BLaER1 treated with 17β-estradiol and CSF1 and Interleukin-3, amounts not matched to agents 10 nM and 100 nM (cell line): ENCODE data around the gene PYCR2.

Experiments used
- H3K27ac ChIP-seq, 11 experiments: shearing (Covaris generic); formaldehyde crosslinking; 2 replicates each; pipeline ENCODE4 v1.8.1; 2022
- H3K27me3 ChIP-seq, 11 experiments: shearing (Covaris generic); formaldehyde crosslinking; 2 replicates each; pipeline ENCODE4 v1.8.1; 2022
- H3K36me3 ChIP-seq, 11 experiments: shearing (Covaris generic); formaldehyde crosslinking; 2 replicates each; pipeline ENCODE4 v1.8.1; 2022
- H3K4me1 ChIP-seq, 10 experiments: shearing (Covaris generic); formaldehyde crosslinking; 2 replicates each; pipeline ENCODE4 v1.8.1; 2022
- H3K4me2 ChIP-seq, 11 experiments: shearing (Covaris generic); formaldehyde crosslinking; 2 replicates each; pipeline ENCODE4 v1.8.1; 2022
- H3K4me3 ChIP-seq, 10 experiments: shearing (Covaris generic); formaldehyde crosslinking; 2 replicates each; pipeline ENCODE4 v1.8.1; 2022
- H3K9ac ChIP-seq, 11 experiments: shearing (Covaris generic); formaldehyde crosslinking; 2 replicates each; pipeline ENCODE4 v1.8.1; 2022
- H3K9me3 ChIP-seq, 11 experiments: shearing (Covaris generic); formaldehyde crosslinking; replicated peaks in 1 of 11; 2 replicates each; pipeline ENCODE4 v1.8.1; 2022
- H4K20me1 ChIP-seq, 11 experiments: shearing (Covaris generic); formaldehyde crosslinking; 2 replicates each; pipeline ENCODE4 v1.8.1; 2022
- Cebpa-rat ChIP-seq, 11 experiments: shearing (Covaris generic); IDR thresholded peaks; 2 replicates each; pipeline ENCODE4 v1.8.1; 2022

The PYCR2 gene

DNA sequence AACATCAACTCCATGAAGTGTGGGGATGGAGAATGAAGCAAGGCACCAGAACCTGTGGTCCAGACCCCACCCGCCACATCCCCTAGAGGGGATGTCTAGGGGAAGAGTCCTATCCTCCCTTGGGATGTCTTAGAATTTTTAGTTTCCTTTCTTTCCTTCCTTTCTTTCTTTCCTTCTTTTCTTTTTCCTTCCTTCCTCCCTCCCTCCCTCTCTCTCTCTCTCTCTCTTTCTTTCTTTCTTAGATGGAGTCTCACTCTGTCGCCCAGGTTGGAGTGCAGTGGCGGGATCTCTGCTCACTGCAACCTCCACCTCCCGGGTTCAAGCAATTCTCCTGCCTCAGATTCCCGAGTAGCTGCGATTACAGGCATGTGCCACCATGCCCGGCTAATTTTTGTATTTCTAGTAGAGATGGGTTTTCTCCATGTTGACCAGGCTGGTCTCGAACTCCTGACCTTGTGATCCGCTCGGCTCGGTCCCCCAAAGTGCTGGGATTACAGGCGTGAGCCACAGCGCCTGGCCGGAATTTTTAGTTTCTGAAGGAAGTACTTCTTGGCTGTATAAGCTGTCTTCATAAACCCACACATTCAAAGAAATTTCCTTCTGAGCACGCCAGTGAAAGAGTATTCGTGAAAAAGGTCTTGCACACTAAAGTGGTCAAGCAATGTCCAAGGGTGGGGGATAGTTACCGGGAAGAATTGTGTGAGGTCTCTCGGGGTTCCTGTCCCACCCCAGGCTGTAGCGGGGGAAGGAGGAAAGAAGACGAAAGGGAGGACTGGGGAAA is 37.8 kb upstream of the PYCR2 start:
- Histone ChIP-seq H3K36me3 (no peaks in the 10 kb centered on the region), H3K27me3 (no peaks in the 10 kb centered on the region)

DNA sequence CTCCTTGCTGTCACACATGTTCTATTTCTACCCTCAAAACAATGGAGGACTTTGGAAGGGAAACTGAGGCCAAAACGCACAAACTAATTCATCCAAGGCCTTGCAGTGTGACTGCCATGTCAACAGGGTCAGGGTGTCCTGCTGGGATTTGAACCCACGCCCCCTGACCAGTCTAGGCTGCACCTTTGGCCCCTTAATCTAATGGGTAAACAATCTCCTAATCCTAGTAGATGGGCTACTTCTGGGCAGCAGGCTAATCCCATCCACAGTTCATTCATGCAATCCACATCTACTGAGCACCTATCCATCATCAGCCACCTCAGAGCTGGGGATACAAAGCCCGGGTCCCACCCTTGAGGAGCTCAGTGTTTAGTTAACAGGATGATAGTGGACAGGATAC is 34.0 kb upstream of the PYCR2 start:
- TF ChIP-seq Cebpa-rat (IDR thresholded peaks at IDR 0.05) = no peak
- no peak overlapping the region for H3K9ac ChIP-seq
- no peak overlapping the region for H3K27ac ChIP-seq
- H3K27me3 ChIP-seq = no peaks in the 10 kb centered on the region
- no peaks in the 10 kb centered on the region for H4K20me1 ChIP-seq
- no peaks in the 10 kb centered on the region; a peak in 1 of 22 replicates for H3K9me3 ChIP-seq
- H3K36me3 ChIP-seq = no peaks in the 10 kb centered on the region
- H3K4me2 ChIP-seq = peak overlapping the region in 9 of 11 experiments; percentile 62 to 91 (median 79); a peak in 15 of 22 replicates
- peaks cover 0 to 41% (median 34%) of the 10 kb centered on the region in 10 experiments; a peak in 18 of 20 replicates for H3K4me1 ChIP-seq
- H3K4me3 ChIP-seq = no peak overlapping the region

More for the DNA sequence above, 37.8 kb upstream of the PYCR2 start:
- Histone ChIP-seq H3K4me2 (peak overlapping the region in 9 of 11 experiments; percentile 37 to 77 (median 62); a peak in 18 of 22 replicates), H3K27ac (no peak overlapping the region), H3K9ac (no peak overlapping the region), H4K20me1 (no peaks in the 10 kb centered on the region), H3K9me3 (peaks cover 0 to 8% (median 0%) of the 10 kb centered on the region in 11 experiments; a peak in 4 of 22 replicates), H3K4me1 (peaks cover 0 to 40% (median 35%) of the 10 kb centered on the region in 10 experiments; a peak in 18 of 20 replicates), H3K4me3 (no peak overlapping the region)
- no peak for TF ChIP-seq Cebpa-rat (IDR thresholded peaks at IDR 0.05)

DNA sequence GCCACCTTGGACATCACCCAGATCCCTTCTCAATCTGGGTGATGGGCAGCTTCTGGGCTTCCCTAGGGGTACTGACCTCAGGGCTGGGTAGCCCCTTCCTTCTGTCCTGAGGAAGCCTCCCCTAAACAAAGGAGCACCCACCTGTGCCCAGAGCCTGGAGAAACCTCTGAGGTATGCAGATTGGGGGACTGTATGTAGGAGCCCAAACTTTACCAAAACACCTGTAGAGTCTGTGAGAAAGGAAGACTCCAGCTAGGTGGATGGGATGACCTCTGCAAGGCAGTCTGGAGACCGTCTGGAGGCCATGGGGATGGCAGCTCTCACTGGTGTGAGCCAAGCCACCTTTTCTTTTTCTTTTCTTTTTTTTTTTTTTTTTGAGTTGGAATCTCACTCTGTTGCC is 30.7 kb upstream of the PYCR2 start:
- Histone ChIP-seq H3K27me3 (no peaks in the 10 kb centered on the region), H3K36me3 (no peaks in the 10 kb centered on the region), H3K4me3 (no peak overlapping the region), H3K4me2 (no peak overlapping the region), H3K4me1 (peaks cover 10 to 39% (median 29%) of the 10 kb centered on the region in 10 experiments), H3K9ac (no peak overlapping the region), H3K9me3 (no peaks in the 10 kb centered on the region), H4K20me1 (no peaks in the 10 kb centered on the region), H3K27ac (no peak overlapping the region)
- TF ChIP-seq Cebpa-rat (IDR thresholded peaks at IDR 0.05) = no peak

DNA sequence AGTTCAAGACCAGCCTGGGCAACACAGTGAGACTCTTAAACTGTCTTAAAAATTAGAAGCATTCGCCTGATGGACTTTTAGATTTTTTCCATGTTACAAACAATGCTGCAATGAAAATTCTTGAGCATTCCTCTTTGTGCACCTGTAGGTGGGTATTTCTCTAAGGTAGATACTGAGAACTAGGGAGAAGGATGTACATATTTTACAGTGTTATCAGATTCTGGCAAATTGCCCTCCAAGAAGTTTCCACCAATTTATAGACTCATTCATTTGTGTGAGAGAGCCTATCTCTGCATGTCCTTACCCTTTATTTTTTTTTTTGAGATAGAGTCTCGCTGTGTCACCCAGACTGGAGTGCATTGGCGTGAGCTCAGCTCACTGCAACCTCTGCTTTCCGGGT is 29.3 kb upstream of the PYCR2 start:
- Histone ChIP-seq H3K4me3 (no peak overlapping the region), H4K20me1 (no peaks in the 10 kb centered on the region), H3K9ac (no peak overlapping the region), H3K27me3 (no peaks in the 10 kb centered on the region), H3K4me1 (peaks cover 10 to 36% (median 29%) of the 10 kb centered on the region in 10 experiments), H3K4me2 (no peak overlapping the region), H3K27ac (no peak overlapping the region), H3K36me3 (no peaks in the 10 kb centered on the region), H3K9me3 (no peaks in the 10 kb centered on the region)
- TF ChIP-seq Cebpa-rat (IDR thresholded peaks at IDR 0.05) = no peak

DNA sequence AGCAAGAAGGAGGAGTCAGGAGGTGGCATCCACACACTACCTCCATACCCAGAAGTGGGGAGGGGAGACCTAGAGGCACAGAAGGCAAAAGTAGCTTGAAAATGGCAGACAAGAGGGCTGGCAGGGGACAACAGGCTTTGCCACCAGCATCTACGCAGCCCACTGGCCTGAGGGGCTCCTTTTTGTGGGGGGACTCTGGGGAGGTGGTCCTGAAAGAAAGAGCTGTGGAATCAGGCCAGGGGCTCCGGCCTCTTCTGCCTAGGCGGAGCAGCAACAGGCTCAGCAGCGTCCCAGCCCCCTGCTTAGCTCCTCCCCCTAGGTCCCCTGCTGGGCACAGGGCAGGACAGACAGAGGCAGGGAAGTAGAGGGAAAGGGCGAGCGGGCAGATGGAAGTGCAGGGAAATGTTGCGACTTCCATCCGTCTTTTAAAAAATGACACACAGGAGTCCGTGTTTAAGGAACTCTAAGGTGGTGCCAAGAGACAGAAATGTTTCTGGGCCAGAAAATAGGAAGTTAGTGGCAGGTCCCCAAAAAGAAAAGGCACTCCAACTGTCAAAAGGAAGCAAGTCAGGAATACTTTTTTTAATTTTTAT is 27.0 kb upstream of the PYCR2 start:
- no peaks in the 10 kb centered on the region for H3K27me3 ChIP-seq
- H3K9ac ChIP-seq = no peak overlapping the region
- no peaks in the 10 kb centered on the region for H4K20me1 ChIP-seq
- peak overlapping the region; percentile 38 to 79 (median 66) for H3K4me2 ChIP-seq
- TF ChIP-seq Cebpa-rat (IDR thresholded peaks at IDR 0.05) = no peak
- no peaks in the 10 kb centered on the region for H3K36me3 ChIP-seq
- no peaks in the 10 kb centered on the region for H3K9me3 ChIP-seq
- no peak overlapping the region for H3K27ac ChIP-seq
- peaks cover 10 to 15% (median 12%) of the 10 kb centered on the region in 10 experiments for H3K4me1 ChIP-seq
- no peak overlapping the region for H3K4me3 ChIP-seq

DNA sequence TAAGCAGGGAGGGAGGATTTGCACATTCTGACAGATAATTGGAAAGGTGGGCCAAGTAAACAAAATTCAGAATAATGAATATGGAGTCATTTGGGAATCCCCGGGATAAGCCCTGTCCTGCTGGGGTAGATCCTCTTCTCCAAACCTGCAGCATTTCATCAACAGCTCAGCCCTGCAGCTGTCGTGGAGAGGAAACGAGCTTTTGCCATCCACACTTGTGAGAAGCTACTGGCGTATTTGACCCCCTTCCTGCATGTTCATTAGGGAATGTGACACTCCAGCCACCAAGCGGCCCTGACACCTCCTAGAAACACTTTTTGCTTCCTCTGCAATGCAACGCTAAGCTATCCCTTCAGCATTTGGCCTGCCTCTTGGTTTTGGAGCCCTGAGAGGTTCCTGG is 25.0 kb upstream of the PYCR2 start:
- no peaks in the 10 kb centered on the region for H3K36me3 ChIP-seq
- no peaks in the 10 kb centered on the region for H3K9me3 ChIP-seq
- no peak for TF ChIP-seq Cebpa-rat (IDR thresholded peaks at IDR 0.05)
- H3K27ac ChIP-seq = no peak overlapping the region
- no peak overlapping the region for H3K9ac ChIP-seq
- no peaks in the 10 kb centered on the region for H3K27me3 ChIP-seq
- H3K4me2 ChIP-seq = no peak overlapping the region
- H4K20me1 ChIP-seq = peaks cover 0 to 11% (median 0%) of the 10 kb centered on the region in 11 experiments; a peak in 1 of 22 replicates
- peaks cover 18 to 30% (median 27%) of the 10 kb centered on the region in 10 experiments for H3K4me1 ChIP-seq
- no peak overlapping the region for H3K4me3 ChIP-seq

DNA sequence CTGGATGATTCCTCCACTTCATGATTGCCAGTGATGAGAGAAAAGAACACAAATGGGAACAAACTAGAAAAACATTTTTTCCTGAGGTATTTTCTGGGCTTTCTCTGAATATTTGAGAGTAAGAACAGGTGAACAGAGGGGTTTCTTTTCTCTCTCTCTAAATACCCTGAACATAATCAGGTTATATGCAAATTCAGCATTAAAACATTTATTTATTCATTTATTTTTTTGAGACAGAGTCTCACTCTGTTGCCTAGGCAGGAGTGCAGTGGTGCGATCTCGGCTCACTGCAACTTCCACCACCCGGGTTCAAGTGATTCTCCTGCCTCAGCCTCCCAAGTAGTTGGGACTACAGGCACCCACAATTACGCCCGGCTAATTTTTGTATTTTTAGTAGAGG is 22.8 kb upstream of the PYCR2 start:
- Histone ChIP-seq H3K27me3 (no peaks in the 10 kb centered on the region), H3K9ac (no peak overlapping the region), H3K9me3 (no peaks in the 10 kb centered on the region), H3K27ac (no peak overlapping the region), H4K20me1 (peaks cover 0 to 11% (median 0%) of the 10 kb centered on the region in 11 experiments; a peak in 1 of 22 replicates), H3K4me2 (no peak overlapping the region), H3K4me3 (no peak overlapping the region), H3K36me3 (no peaks in the 10 kb centered on the region), H3K4me1 (peaks cover 18 to 43% (median 34%) of the 10 kb centered on the region in 10 experiments)
- TF ChIP-seq Cebpa-rat (IDR thresholded peaks at IDR 0.05) = no peak

DNA sequence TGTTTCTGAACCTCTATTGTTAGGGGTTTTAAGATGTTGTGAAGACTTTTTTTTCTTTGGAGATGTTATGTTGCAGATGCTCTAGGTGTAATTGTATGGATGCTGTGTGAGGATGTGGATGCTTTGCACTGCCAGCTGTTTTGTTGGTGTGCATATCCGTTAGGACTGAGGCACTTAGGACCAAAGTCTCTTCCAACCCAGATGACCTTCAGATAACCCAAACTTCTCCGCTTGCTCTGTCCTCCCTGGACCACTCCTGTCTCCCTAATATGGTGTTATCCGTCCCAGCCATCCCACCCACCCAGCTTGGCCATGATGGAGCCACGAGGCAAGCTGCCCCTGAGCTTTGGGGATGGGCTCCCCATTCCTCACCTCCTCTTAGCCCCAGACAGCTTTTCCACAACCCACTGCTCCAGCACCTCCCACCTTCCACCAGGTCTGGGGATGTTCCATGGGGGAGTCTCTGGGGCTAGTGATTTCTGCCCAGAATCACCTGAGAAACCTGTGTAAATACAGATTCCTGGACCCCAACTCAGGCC is 22.1 kb upstream of the PYCR2 start:
- TF ChIP-seq Cebpa-rat (IDR thresholded peaks at IDR 0.05) = no peak
- Histone ChIP-seq H3K9ac (no peak overlapping the region), H3K27me3 (no peaks in the 10 kb centered on the region), H3K27ac (no peak overlapping the region), H3K4me3 (no peak overlapping the region), H3K4me2 (no peak overlapping the region), H4K20me1 (peaks cover 0 to 11% (median 0%) of the 10 kb centered on the region in 11 experiments; a peak in 1 of 22 replicates), H3K9me3 (no peaks in the 10 kb centered on the region), H3K4me1 (peaks cover 11 to 42% (median 30%) of the 10 kb centered on the region in 10 experiments), H3K36me3 (no peaks in the 10 kb centered on the region)

DNA sequence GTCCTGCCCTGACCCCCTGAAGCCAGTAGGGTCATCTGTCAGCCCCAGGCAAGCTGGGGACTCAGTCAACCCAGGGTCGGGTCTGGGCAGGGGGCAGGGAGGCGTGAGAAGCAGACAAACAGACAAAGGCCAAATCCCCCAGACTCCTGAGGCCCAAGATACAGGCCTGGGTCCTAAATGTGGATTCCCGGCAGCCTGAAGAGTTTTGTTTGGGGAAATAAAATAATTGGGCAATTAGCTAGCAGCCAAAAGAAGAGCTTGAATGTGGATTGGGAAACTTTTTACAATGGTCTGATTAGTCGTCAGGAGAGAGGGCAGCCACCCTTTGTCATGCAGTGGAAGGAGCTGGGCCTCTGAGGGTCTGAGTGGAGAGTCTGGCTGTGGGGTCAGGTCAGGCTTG is 21.5 kb upstream of the PYCR2 start:
- no peak overlapping the region for H3K27ac ChIP-seq
- H3K4me1 ChIP-seq = peaks cover 8 to 41% (median 27%) of the 10 kb centered on the region in 10 experiments; a peak in 18 of 20 replicates
- H3K9ac ChIP-seq = no peak overlapping the region
- H3K9me3 ChIP-seq = no peaks in the 10 kb centered on the region
- peaks cover 0 to 11% (median 0%) of the 10 kb centered on the region in 11 experiments; a peak in 1 of 22 replicates for H4K20me1 ChIP-seq
- H3K27me3 ChIP-seq = no peaks in the 10 kb centered on the region
- peak overlapping the region in 6 of 11 experiments; percentile 14 to 74 (median 56); a peak in 9 of 22 replicates for H3K4me2 ChIP-seq
- no peaks in the 10 kb centered on the region for H3K36me3 ChIP-seq
- H3K4me3 ChIP-seq = no peak overlapping the region
- TF ChIP-seq Cebpa-rat (IDR thresholded peaks at IDR 0.05) = no peak
